GM13977 (cell line): ENCODE results near the gene KCTD5.

Source experiments
- DNase-seq: peaks from one replicate; pipeline ENCODE4 v3.0.0; 2012; ENCODE audit warnings: low spot score
- in situ Hi-C: fragments of 300-500 bp; cut with MboI; formaldehyde crosslinking; loops from one replicate; pipeline ENCODE4 v1.12.0; 2022; ENCODE audit warnings: low sequenced_read_pairs, low pct_unique_long_range_greater_than_20kb, mixed read lengths, inconsistent platforms; ENCODE audit not compliant: unreplicated experiment
- TF ChIP-seq, protein P1 (sequence below): IDR thresholded peaks from 2 replicates; pipeline ENCODE4 v1.5.1; 2012; ENCODE audit warnings: mild to moderate bottlenecking, control low read depth; ENCODE audit not compliant: insufficient read depth; ENCODE audit errors: extremely low read depth, missing control alignments

Gene KCTD5

DNA sequence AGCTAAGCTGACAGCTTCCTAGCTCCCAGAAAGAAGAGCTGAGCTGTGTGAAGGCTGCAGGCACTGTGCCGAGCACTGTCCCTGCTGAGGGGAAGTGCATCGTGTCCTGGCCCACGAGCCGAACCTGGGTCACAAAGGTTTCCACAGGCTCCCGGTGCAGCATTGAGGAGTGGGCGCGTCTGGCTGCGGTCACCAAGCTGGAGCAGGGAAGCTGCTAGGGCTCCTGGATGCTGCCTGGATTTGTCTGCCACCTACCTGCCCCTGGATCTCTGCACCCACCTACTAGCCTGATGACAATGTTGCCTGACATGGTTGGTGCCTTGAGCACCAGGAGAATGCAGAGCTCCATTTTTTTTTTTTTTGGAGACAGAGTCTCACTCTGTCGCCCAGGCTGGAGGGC is 63.6 kb downstream of the KCTD5 start:
- TF ChIP-seq, protein P1, sequence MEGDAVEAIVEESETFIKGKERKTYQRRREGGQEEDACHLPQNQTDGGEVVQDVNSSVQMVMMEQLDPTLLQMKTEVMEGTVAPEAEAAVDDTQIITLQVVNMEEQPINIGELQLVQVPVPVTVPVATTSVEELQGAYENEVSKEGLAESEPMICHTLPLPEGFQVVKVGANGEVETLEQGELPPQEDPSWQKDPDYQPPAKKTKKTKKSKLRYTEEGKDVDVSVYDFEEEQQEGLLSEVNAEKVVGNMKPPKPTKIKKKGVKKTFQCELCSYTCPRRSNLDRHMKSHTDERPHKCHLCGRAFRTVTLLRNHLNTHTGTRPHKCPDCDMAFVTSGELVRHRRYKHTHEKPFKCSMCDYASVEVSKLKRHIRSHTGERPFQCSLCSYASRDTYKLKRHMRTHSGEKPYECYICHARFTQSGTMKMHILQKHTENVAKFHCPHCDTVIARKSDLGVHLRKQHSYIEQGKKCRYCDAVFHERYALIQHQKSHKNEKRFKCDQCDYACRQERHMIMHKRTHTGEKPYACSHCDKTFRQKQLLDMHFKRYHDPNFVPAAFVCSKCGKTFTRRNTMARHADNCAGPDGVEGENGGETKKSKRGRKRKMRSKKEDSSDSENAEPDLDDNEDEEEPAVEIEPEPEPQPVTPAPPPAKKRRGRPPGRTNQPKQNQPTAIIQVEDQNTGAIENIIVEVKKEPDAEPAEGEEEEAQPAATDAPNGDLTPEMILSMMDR, result no peak
- no peak for DNase-seq
- in situ Hi-C loops, result no loop called here

DNA sequence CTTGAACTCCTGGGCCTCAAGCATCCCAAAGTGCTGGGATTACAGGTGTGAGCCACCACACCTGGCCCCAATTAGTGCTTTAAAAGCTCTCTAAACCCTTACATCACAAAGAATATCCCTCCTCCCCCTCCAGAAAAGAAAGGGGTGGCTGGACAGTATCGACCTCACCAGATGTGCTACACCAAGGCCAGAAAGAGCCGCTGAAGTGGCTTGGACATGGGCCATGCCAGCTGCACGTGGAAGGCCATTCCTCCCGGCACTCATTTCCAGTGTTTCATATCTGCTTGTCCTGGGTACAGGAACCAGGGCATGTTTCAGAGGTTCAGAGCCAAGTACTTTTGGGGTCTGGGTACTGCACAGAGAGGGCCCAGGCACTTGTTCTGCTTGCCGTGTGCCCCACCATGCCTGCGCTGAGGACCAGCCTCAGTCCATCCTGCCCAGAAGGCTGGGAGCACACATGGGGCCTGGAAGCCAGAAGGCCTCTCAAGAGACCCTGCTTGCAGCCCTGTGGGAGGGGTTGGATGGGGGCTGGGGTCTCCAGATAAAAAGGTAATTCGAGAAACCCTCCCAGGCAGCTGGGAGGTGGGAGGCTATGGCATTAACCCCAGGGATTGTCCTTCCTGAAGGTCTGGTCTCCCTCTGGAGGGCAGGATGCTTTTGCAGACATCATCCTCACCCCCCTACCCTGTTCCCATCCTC is 66.6 kb downstream of the KCTD5 start:
- in situ Hi-C loops, result no loop called here
- TF ChIP-seq, protein P1, result no peak
- no peak for DNase-seq

DNA sequence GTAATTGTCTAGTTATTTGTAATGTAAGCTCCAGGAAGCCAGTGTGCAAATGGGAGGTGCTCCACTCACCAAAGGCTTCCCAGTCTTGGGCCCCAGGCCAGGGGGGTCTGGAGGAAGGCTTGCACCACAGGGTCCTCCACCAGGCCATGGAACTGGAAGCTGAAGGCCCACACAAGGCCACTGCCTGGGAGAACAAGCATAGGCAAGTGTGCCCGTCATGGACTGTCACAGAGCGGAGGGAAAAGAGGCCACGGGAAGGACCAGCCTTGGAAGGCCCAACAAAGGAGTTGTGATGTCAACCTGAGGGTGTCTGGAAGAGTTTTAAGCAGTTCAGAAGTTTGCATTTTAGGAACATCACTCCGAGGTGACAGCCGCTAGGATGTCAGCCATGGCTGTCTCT is 67.2 kb downstream of the KCTD5 start:
- no peak for DNase-seq
- in situ Hi-C loops, result no loop called here
- TF ChIP-seq, protein P1, result no peak

DNA sequence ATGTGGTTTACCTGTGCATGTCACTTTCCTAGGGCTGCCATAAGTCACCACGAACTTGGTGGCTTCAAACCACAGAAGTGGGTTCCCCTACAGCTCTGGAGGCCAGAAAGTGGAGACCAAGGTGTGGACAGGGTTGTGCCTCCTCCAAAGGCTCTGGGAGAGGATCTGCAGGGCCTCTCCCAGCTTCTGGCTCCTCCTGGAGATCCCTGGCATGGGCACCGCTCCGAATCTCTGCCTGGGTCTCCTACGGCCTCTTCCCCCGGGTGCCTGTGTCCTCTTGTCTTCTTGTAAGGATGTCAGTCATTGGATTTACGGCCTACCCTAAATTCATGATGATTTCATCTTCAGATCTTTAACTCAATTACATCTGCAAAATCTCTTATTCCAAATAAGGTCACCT is 67.6 kb downstream of the KCTD5 start:
- in situ Hi-C loops, result no loop called here
- TF ChIP-seq, protein P1, result no peak
- no peak for DNase-seq

DNA sequence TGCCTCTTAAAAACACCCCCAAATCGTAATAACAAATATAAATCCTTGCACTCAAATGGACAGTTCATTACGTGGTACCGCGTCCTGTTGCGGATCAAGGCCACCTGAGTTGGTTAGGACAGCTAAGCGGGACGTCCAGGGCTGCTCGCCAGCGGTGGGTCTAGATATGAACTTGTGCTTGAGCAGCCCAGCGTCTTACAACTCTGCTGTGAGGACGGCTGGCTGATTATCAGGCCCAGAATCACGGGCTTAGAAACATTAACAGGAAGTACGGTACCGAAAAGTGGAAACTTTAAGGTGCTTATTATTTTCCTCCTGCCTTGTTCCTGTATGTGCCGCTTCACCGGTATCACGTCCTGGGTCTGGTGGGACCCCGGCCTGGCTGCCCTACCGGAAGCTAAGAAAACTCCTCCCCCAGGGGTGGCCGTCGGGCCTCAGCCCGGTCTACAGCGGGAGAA is 69.3 kb downstream of the KCTD5 start:
- no peak for DNase-seq
- in situ Hi-C loops, result no loop called here
- TF ChIP-seq, protein P1, result no peak

DNA sequence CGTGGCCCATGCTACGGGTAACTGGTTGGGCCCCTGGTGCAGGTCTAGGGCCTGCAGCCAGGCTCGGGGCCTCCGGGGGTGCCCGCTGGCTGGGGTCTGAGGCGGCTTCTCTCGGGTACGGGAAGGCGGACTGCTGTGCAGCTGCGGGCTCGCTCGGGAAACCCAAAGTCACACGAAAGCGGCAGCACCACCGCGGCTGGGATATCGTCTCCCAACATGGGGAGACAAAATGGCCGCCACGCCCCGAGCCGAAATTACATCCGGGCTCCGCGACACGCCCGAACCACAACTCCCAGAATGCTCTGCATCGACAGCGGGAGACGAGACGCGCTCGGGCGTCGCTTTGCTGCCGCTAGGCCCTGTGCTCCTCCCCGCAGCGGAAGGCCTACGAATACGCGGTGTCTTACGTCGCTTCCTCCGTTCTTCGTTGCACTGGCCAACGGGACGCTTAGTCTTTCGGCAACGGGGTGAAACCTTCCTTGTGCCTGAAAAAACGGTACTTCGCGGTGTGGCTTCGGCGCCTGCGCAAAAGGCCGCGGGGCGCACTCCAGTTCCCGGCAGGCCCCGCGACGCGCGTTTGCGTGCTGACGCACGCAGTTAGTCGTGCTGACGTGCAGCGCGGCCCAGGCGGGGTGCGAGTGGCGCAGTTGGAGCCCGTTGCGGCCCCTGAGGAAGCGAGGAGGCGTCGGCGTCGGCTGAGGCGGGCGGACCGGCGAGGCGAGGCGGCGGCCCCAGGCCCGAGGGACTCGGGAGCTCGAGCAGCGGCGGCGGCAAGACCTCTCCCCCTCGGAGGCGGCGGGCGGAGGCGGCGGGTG is 69.9 kb downstream of the KCTD5 start, which contains the start of gene SRRM2:
Gene SRRM2, plus strand, starts transcription at position 604 of the 815 bp plus-strand sequence. CDS start 3,727 bp downstream, outside the sequence.
- DNase-seq, result peak; percentile 97
- in situ Hi-C loops, result no loop called here
- TF ChIP-seq, protein P1, result no peak
